Right lobe of liver (tissue), 4 donors: Measurements from ENCODE around the gene CHMP6.

ENCODE experiments used
- POLR2A ChIP-seq: fragments of 450-650 bp; IDR thresholded peaks from one replicate; pipeline ENCODE4 v1.6.1; 2017; ENCODE audit warnings: antibody characterized with exemption, mild to moderate bottlenecking
- TF ChIP-seq, protein P1 (sequence below), 4 donors: fragments of 200-600 bp in 3 of 4; fragments of 450-650 bp in 1 of 4; IDR thresholded peaks; one replicate each; pipeline versions ENCODE4 v1.5.1 to v1.8.0; 2016 to 2022; ENCODE audit warnings: antibody characterized with exemption in 4 of 4, mild to moderate bottlenecking in 2 of 4
- donor health status: DM: no; HTN: no; CAD: no.
- donor health status: DM: no; HTN: no; CAD: no.
- donor health status: DM: no; HTN: yes; CAD: no.

GRCh38 chr17:81028506-81028858 lies 36.8 kb downstream of the CHMP6 start:
- TF ChIP-seq, protein P1, sequence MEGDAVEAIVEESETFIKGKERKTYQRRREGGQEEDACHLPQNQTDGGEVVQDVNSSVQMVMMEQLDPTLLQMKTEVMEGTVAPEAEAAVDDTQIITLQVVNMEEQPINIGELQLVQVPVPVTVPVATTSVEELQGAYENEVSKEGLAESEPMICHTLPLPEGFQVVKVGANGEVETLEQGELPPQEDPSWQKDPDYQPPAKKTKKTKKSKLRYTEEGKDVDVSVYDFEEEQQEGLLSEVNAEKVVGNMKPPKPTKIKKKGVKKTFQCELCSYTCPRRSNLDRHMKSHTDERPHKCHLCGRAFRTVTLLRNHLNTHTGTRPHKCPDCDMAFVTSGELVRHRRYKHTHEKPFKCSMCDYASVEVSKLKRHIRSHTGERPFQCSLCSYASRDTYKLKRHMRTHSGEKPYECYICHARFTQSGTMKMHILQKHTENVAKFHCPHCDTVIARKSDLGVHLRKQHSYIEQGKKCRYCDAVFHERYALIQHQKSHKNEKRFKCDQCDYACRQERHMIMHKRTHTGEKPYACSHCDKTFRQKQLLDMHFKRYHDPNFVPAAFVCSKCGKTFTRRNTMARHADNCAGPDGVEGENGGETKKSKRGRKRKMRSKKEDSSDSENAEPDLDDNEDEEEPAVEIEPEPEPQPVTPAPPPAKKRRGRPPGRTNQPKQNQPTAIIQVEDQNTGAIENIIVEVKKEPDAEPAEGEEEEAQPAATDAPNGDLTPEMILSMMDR (IDR thresholded peaks at IDR 0.05): no peak
- TF ChIP-seq POLR2A: no peak
